ENCODE results near the gene LDLRAD2. TPM values are rescaled to one million over a fixed set of nuclear protein-coding genes. Genes with fewer than 3 reads are reported as not detected.
A peak's percentile ranks its signal among the peaks of the same experiment; 100 is the strongest.

Gene LDLRAD2
- total RNA-seq, 1 experiment from 2014 or later = 1.0 TPM

DNA sequence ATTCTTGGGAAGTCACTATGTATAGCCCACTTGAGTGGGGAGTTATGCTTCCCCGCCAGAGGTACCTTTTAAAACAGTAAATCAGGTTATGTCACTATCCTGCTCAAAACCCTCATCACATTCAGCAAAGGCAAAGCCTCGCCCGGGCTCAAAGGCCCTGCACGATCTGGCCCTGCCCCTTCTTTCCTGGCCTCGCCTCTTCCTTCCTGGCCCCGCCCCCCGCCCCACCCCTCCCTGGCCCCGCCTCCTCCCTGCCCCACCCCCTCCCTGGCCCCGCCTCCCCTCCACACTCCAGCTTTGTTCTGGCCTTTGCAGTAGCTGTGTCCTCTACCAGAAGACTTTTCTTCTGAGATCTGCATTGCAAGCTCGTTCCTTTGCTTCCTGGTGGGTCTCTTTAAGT, 6.6 kb downstream of the LDLRAD2 start:
- Mint-ChIP-seq H3K4me3 (peak overlapping the region in 1 of 2 experiments; percentile 31; a peak in 1 of 5 replicates), H3K36me3 (ENCODE audit: insufficient read depth in 1 of 3, low read depth in 3 of 3) (peaks cover 0 to 7% (median under 1%) of the 10 kb centered on the region in 3 experiments; a peak in 4 of 7 replicates)

More for the DNA sequence above, 6.6 kb downstream of the LDLRAD2 start:
- TF ChIP-seq, protein P1, sequence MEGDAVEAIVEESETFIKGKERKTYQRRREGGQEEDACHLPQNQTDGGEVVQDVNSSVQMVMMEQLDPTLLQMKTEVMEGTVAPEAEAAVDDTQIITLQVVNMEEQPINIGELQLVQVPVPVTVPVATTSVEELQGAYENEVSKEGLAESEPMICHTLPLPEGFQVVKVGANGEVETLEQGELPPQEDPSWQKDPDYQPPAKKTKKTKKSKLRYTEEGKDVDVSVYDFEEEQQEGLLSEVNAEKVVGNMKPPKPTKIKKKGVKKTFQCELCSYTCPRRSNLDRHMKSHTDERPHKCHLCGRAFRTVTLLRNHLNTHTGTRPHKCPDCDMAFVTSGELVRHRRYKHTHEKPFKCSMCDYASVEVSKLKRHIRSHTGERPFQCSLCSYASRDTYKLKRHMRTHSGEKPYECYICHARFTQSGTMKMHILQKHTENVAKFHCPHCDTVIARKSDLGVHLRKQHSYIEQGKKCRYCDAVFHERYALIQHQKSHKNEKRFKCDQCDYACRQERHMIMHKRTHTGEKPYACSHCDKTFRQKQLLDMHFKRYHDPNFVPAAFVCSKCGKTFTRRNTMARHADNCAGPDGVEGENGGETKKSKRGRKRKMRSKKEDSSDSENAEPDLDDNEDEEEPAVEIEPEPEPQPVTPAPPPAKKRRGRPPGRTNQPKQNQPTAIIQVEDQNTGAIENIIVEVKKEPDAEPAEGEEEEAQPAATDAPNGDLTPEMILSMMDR (conservative IDR thresholded peaks at IDR 0.05) = no peak
- H3K9me3 ChIP-seq (ENCODE audit: control insufficient read depth, low read depth, low read length) = no peaks in the 10 kb centered on the region
- no peaks in the 10 kb centered on the region for H3K27me3 ChIP-seq (ENCODE audit: insufficient read depth, low read length)
- no peak overlapping the region for H2AFZ ChIP-seq (ENCODE audit: low read length)
- H2BK120ac ChIP-seq (ENCODE audit: low read depth, low read length, poor library complexity, severe bottlenecking) = no peak overlapping the region
- H3K4me1 ChIP-seq (ENCODE audit: insufficient read depth, low read length) = no peaks in the 10 kb centered on the region
- no peak overlapping the region for H3K27ac ChIP-seq (ENCODE audit: insufficient read length, low read depth, low read length)
- H3K14ac ChIP-seq (ENCODE audit: insufficient read depth, low read length) = no peak overlapping the region
- no peak overlapping the region for H2BK15ac ChIP-seq (ENCODE audit: low read depth, low read length)
- no peak overlapping the region for H3K4me2 ChIP-seq (ENCODE audit: insufficient read depth, insufficient read length, low read length)
- no peaks in the 10 kb centered on the region for H3K79me2 ChIP-seq (ENCODE audit: insufficient read depth, low read length)
- DNase-seq = peak; percentile 84
- H3K27me3 Mint-ChIP-seq (ENCODE audit: low read depth) = peaks cover 8% of the 10 kb centered on the region
- H3K9me3 Mint-ChIP-seq = no peaks in the 10 kb centered on the region; a peak in 1 of 5 replicates
- H3K56ac ChIP-seq (ENCODE audit: insufficient read length, low read depth, low read length) = no peak overlapping the region
- peaks cover 12 to 17% of the 10 kb centered on the region in 2 experiments for H3K4me1 Mint-ChIP-seq
- H3K4ac ChIP-seq (ENCODE audit: low read depth, low read length) = no peak overlapping the region
- H3K18ac ChIP-seq (ENCODE audit: insufficient read length, low read depth, low read length) = no peak overlapping the region
- no peak overlapping the region for H2BK5ac ChIP-seq (ENCODE audit: insufficient read length, low read length)
- H4K8ac ChIP-seq (replicated peaks; ENCODE audit: insufficient read length, low read depth, low read length) = no peak overlapping the region
- no peak overlapping the region for H2BK20ac ChIP-seq (ENCODE audit: low read depth, low read length, poor library complexity, severe bottlenecking)
- no CpG with 5 or more reads among the region's 10 CpGs for WGBS (ENCODE audit: extremely low coverage, insufficient read length, low lambda C conversion rate)
- H3K23me2 ChIP-seq (ENCODE audit: insufficient read length, low read depth, low read length, poor library complexity, severe bottlenecking) = no peaks in the 10 kb centered on the region
- no peak overlapping the region; a peak in 2 of 7 replicates for H3K27ac Mint-ChIP-seq
- H2BK12ac ChIP-seq (ENCODE audit: insufficient read length, low read depth, low read length) = no peak overlapping the region
- no peak overlapping the region for H4K91ac ChIP-seq (ENCODE audit: insufficient read length, low read depth, low read length)
- H3T11ph ChIP-seq (ENCODE audit: low read length) = no peak overlapping the region
- no peaks in the 10 kb centered on the region for H4K20me1 ChIP-seq (ENCODE audit: control insufficient read depth, insufficient read depth, insufficient read length)
- no peak overlapping the region for H4K5ac ChIP-seq (ENCODE audit: insufficient read length, low read depth, low read length)
- H3K23ac ChIP-seq (ENCODE audit: insufficient read length, low read depth, low read length) = no peak overlapping the region
- H3K9ac ChIP-seq (ENCODE audit: extremely low read depth, insufficient read length, low read length) = no peak overlapping the region
- no peaks in the 10 kb centered on the region for H3K79me1 ChIP-seq (ENCODE audit: insufficient read depth, low read depth, low read length, poor library complexity, severe bottlenecking)
- H2AK5ac ChIP-seq (ENCODE audit: insufficient read length, low read length) = no peak overlapping the region
